NCI-H2196 (cell line): ENCODE measurements around the gene FYB2.

ENCODE experiments used
- DNase-seq: peaks from one replicate; lab custom pipeline; 2025; ENCODE audit not compliant: unreplicated experiment; lab: John Stamatoyannopoulos, UW

The FYB2 gene

GRCh38 chr1:56834137-56834900, 15.1 kb upstream of the FYB2 start:
- DNase-seq = no peak

DNA sequence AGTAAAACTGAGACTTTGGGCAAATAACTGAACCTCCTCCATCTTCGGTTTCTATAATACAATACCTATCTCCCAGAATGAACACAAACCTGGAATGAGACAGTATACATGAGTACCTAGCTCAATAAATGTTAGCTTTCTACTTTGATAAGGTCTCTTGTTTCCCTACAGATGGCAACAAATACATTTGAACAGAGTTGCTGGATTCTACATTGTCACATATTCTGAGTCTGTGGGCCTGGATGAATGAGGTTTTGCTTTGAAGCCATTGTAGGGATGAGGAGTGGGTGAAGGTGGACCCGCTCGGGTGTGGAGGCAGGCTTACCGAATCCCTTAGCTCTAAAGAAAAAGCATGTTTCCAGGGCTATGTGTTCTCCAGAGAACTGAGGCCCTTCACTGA, 13.9 kb upstream of the FYB2 start:
- DNase-seq = no peak

DNA sequence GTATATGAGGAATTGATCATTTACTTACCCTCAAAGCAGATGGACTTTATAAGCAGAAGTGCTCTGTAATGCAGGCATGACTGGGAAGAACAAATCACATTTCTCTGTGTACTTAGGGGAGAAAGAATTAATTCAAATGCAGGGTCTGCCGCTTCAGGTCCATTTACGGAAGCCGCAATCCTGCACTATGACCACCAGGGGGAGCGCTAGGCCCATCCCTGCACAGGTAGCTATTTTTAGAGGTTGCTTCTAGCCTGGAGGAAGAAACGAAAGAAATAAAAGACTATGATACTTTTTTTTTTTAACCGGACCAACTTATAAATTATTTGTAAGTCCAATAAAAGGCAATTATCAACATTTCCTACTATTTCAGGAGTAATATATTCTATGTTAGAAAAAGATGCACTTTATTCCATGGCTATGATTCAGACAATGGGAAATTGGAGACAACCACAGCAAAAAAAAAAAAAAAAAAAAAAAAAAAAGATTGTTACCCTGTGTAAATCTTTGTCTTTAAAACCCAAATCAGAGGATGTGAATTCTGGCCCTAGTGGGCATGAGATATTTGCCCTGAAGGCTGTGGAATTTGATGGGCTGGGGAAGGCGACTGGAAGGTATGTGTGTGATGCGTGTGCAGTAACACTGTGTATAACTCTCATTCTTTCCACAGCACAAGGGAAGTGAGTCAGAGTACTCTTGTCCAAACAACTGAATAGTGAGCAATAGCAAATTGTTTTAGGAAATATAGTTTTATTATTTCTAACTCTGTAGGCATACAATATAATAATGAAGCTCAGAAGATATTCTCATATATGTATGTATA, 12.9 kb upstream of the FYB2 start:
- peak; percentile 61 for DNase-seq

DNA sequence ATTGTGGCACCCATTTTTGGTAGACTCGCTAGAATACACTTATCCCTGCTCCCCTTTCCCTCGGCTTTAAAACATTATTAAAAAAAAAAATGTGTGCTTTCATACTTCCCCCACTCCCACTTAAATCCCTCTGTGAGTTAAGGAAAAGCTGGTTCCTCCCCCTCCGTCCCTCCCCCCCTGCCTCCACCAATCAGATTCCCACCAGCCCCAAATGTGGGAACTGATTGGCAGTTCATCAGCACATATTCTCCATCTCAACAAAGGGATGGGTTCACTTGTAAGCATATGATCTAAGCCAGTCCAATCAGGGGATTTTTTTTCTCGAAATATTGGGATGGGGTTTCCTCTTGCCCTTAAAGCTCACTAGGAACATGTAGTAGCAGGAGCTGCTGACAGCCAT, 10.8 kb upstream of the FYB2 start:
- no peak for DNase-seq

- DNase-seq = no peak
Measured at GRCh38 chr1:56827711-56828110, 8.5 kb upstream of the FYB2 start.

GRCh38 chr1:56825436-56825835, 6.2 kb upstream of the FYB2 start:
- no peak for DNase-seq

DNA sequence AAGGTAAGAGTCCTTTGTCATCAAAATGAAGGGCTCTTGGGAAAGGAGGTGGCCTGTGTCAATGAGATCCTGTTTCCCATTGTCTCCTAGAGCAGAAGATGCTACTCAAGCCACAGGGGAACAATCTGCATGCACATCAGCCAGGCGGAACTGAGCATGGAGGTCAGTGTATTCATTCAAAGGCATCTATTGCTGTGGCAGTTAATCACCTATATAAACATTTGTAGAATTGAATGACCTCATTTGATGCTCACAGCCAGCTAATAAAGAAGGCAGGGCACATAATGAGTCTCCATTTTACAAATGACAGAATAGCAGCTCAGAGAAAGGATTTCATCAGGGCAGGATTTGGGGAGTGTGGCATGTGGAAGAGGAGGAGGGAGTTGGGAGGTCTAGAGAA, 5.7 kb upstream of the FYB2 start:
- peak; percentile 51 for DNase-seq

GRCh38 chr1:56824271-56824670, 5.1 kb upstream of the FYB2 start:
- DNase-seq = no peak

- DNase-seq = peak; percentile 37
Measured at GRCh38 chr1:56821462-56821797, 2.2 kb upstream of the FYB2 start.

DNA sequence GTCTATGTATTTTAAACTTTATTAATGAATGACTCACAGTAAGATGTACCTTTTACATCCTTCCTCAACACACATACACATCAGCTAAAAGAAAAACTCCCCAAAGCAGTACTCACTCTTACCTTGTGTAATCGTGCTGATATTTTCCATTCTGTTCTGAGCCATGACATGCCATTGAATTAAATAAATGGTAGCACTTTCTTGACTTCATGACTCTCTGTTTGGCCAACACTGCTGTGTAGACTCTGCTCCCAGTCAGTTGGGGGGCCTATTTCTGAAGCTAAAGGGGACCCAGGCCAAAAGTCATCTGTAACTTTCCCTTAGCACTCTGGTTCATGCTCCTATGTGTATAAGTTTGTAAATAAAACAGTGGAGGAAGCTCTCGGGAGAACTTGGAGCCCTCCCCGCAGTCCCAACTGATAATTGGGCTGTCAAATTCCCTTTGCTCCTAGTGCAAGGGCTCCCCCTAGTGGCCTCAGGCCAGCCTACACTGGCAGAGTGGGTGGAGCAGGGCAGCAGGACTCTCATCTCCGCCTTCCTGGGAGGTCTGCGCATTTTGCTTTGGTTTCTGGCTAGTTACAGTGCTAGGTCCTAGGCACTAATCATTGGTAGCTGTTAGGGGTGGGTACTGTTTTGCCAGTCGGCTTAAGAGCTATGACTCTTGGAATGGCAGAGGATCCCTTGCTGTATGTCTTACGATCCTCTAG, 1.7 kb upstream of the FYB2 start:
- peak; percentile 87 for DNase-seq

GRCh38 chr1:56817716-56818463, 1.3 kb downstream of the FYB2 start:
- no peak for DNase-seq

DNA sequence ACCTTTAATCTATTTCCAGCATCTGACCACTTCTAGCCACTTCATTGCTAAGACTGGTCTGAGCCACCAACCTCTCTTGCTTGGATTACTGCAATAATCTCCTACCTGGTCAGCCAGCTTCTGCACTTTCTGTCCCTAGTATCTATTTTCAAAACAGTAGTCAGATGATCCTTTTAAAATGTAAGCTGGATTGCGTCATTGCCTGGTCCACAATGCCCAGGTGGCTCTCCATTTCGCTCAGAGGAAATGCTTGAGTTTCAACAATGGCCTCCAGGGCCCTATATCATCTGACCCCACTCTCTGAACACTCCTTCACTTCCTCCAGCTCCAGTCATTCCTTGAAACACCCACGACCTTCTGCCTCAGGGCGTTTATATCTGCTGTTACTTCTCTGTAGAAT, 2.3 kb downstream of the FYB2 start:
- peak; percentile 54 for DNase-seq

DNA sequence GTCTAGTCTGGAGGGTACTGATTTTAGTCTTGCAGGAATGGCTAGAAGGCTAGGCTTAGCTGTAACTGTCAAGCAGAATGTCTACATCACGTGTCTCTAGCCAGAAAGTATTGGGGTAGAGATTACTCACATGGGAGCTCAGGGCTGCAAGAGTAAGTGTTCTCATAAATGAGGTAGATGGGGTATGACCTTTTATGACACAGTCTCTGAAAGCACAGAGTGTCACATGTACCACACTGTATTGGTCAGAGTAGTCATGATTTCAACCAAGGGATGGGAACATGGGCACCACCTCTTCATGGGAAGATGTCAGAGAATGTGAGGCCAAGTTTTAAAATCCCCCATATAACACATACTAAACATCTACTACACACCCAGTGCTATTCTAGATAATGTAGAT, 2.9 kb downstream of the FYB2 start:
- DNase-seq = no peak

GRCh38 chr1:56814205-56814604, 5.0 kb downstream of the FYB2 start:
- DNase-seq = no peak

DNA sequence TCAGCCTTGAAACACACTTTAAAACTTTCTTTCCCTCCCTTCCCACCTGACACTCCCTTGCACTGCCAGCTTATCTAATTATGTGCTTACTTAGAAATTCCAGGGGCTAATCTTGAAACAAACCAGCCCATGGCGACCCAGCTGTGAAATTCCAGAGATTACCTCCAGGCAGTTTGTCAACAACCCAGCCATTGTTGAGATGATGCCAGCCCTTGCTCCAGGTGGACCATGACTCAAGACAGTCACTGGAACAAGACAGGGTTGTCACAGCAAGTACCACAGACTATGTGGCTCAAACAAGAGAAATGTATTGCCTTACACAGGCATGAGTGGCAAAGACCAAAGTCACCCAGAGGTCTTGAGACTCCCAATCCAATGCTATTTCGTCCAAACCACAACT, 7.9 kb downstream of the FYB2 start:
- no peak for DNase-seq

DNA sequence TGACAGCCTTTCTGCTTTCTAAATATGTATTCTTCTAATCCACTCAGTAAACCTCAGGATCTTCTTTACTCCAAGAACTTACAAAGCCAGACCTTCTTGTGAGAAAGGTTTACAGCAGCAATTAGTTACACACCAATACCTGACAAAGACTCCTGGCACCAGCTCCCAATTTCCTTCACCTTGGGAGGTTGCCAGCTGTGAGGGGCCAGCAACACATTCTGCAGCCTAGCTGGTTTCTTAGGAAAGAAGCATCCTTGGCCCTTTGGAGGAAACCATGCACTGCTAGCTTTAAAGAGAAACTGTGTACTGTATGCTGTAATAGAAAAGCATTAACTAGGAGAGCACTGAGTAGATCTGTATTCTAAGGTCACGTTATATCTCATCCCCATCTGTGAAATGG, 10.8 kb downstream of the FYB2 start:
- DNase-seq = no peak

DNA sequence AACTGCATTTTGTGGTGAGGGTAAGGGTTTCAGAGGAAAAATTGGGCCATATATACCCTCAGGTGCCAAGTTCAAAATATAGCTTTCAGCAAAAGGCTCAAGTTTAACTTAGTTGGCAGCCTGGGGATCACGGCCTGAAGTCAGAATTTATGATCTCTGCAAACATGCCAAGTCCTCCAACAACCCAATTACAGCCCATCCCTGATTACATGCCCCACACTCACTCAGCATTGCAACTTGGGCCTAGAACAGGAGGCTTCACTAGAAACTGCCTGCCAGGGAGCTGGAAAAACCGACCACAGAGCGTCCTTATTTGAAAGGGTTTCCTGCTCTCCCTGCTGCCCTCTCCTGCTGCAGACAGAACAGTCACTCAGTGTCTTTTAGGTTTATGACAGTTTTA, 12.4 kb downstream of the FYB2 start:
- no peak for DNase-seq

- DNase-seq = peak; percentile 15
Measured at GRCh38 chr1:56803561-56804156, 15.5 kb downstream of the FYB2 start.

GRCh38 chr1:56799605-56800400, 19.4 kb downstream of the FYB2 start:
- DNase-seq = no peak

- no peak for DNase-seq
Measured at GRCh38 chr1:56798053-56798471, 21.1 kb downstream of the FYB2 start.
